GM21515 (cell line): ENCODE data around the gene PPP2R5C.
A peak's percentile ranks its signal among the peaks of the same experiment; 100 is the strongest.

ENCODE experiments used
- ATAC-seq: cut with Tn5 transposase; IDR thresholded peaks from one replicate; pipeline ENCODE4 v1.9.1; 2021; ENCODE audit not compliant: unreplicated experiment

Gene PPP2R5C

GRCh38 chr14:101859538-101859902 lies 98.0 kb downstream of the PPP2R5C start:
- ATAC-seq, result no peak

- no peak for ATAC-seq
Observed at GRCh38 chr14:101859958-101860357, 98.4 kb downstream of the PPP2R5C start.

GRCh38 chr14:101861464-101861863 lies 100.0 kb downstream of the PPP2R5C start:
- ATAC-seq, result no peak

- ATAC-seq, result no peak
Observed at GRCh38 chr14:101862177-101862576, 100.7 kb downstream of the PPP2R5C start.

GRCh38 chr14:101862711-101863110 lies 101.2 kb downstream of the PPP2R5C start:
- no peak for ATAC-seq

GRCh38 chr14:101865288-101865687 lies 103.8 kb downstream of the PPP2R5C start:
- no peak for ATAC-seq

- no peak for ATAC-seq
Observed at GRCh38 chr14:101867854-101868253, 106.3 kb downstream of the PPP2R5C start.

GRCh38 chr14:101869217-101869616 lies 107.7 kb downstream of the PPP2R5C start:
- ATAC-seq, result no peak

GRCh38 chr14:101870273-101870939 lies 108.9 kb downstream of the PPP2R5C start:
- ATAC-seq, result no peak

GRCh38 chr14:101872346-101872745 lies 110.8 kb downstream of the PPP2R5C start:
- no peak for ATAC-seq

GRCh38 chr14:101873076-101873825 lies 111.7 kb downstream of the PPP2R5C start:
- ATAC-seq, result no peak

- no peak for ATAC-seq
Observed at GRCh38 chr14:101873991-101874390, 112.5 kb downstream of the PPP2R5C start.

- no peak for ATAC-seq
Observed at GRCh38 chr14:101875041-101875726, 113.7 kb downstream of the PPP2R5C start.

- ATAC-seq, result peak; percentile 30
Observed at GRCh38 chr14:101875727-101876554, 114.4 kb downstream of the PPP2R5C start.

- peak; percentile 88 for ATAC-seq
Observed at GRCh38 chr14:101876555-101876938, 115.0 kb downstream of the PPP2R5C start.

- ATAC-seq, result no peak
Observed at GRCh38 chr14:101877766-101878165, 116.3 kb downstream of the PPP2R5C start.

GRCh38 chr14:101878211-101878821 lies 116.8 kb downstream of the PPP2R5C start:
- ATAC-seq, result no peak

GRCh38 chr14:101878822-101879528 lies 117.5 kb downstream of the PPP2R5C start:
- no peak for ATAC-seq

- no peak for ATAC-seq
Observed at GRCh38 chr14:101879529-101880336, 118.2 kb downstream of the PPP2R5C start.
